Thyroid gland (tissue), 4 donors: ENCODE results near the gene FJX1. TPM values are rescaled to one million over a fixed set of nuclear protein-coding genes. Genes with fewer than 3 reads are reported as not detected.

Experiments
- DNase-seq, 2 donors: peaks; one replicate each; pipeline ENCODE4 v3.0.0-alpha.2; 2019
- H3K27ac ChIP-seq, 3 donors: fragments of 200-600 bp; sonication (generic); 1 replicate in 2 of 3; 2 replicates in 1 of 3; pipeline ENCODE4 v1.5.1; 2016 to 2019; ENCODE audit warnings: mild to moderate bottlenecking in 1 of 3, moderate library complexity in 1 of 3
- H3K27me3 ChIP-seq: fragments of 200-600 bp; sonication (generic); one replicate; pipeline ENCODE4 v1.5.1; 2019
- H3K36me3 ChIP-seq, 2 donors: fragments of 200-600 bp; sonication (generic); one replicate each; pipeline ENCODE4 v1.5.1; 2016 to 2019
- H3K4me1 ChIP-seq, 2 donors: fragments of 200-600 bp; sonication (generic); one replicate each; pipeline ENCODE4 v1.5.1; 2017 to 2019
- H3K4me3 ChIP-seq, 3 donors: fragments of 200-600 bp; sonication (generic); replicated peaks in 1 of 3; 1 replicate in 2 of 3; 2 replicates in 1 of 3; pipeline ENCODE4 v1.5.1; 2016; ENCODE audit warnings: mild to moderate bottlenecking in 1 of 3
- H3K9me3 ChIP-seq: fragments of 200-600 bp; sonication (generic); one replicate; pipeline ENCODE4 v1.5.1; 2017
- POLR2A ChIP-seq, 2 donors: fragments of 450-650 bp; IDR thresholded peaks; one replicate each; pipeline ENCODE4 v1.6.1; 2017; ENCODE audit warnings: antibody characterized with exemption in 2 of 2, mild to moderate bottlenecking in 2 of 2, moderate library complexity in 1 of 2
- WGBS, 2 donors: methylation state at CpG; one replicate each; pipeline ENCODE4 v1.1.5; 2017; 5-methylcytosine and 5-hydroxymethylcytosine counted together
- intact Hi-C: fragments of 100-400 bp; cut with DNase I; formaldehyde crosslinking; loops from one replicate; pipeline ENCODE4 v1.15.1; 2023
- total RNA-seq, 4 donors: library from RNA; depleted of rRNA; stranded (reverse); fragments of >200 nt; gene quantifications; one replicate each; pipeline ENCODE4 v1.2.3, GENCODE V29; 2016
- TF ChIP-seq, protein P1 (sequence below), 6 experiments: fragments of 200-600 bp in 3 of 6; fragments of 450-650 bp in 3 of 6; sonication (generic) in 3 of 6; IDR thresholded peaks; one replicate each; pipeline ENCODE4 v1.5.1; 2016 to 2019; ENCODE audit warnings: antibody characterized with exemption in 6 of 6, mild to moderate bottlenecking in 2 of 6, inconsistent platforms in 1 of 6, moderate library complexity in 1 of 6

Gene FJX1
- total RNA-seq, 4 donors from 2014 or later = 1.5 to 5.9 (median 2.9) TPM

DNA sequence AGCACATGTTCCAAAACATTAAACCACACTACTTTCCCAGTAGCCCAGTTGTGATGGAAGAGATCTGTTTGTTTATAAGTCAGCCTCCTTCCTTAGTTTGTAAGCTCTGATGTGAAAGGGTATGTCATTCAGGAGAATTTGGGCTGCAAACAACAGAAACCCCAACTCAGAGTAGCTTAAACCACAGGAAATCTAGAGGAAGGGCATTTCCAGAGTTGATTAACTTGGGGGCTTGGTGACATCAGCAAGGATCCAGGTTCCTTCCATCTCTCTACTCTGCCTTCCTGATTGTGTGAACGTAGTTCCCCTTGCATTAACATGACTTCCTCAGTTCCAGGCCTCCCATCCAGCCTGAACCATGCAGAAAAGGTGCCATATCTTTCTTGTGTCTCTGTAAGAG is 6.5 kb upstream of the FJX1 start:
- Histone ChIP-seq H3K27ac (no peak overlapping the region), H3K36me3 (no peaks in the 10 kb centered on the region), H3K9me3 (no peaks in the 10 kb centered on the region), H3K4me3 (no peak overlapping the region), H3K4me1 (no peaks in the 10 kb centered on the region), H3K27me3 (no peaks in the 10 kb centered on the region)
- no peak for DNase-seq
- 50 to 88% methylated on average over 1 of the region's 1 CpG for WGBS, 2 donors
- TF ChIP-seq, protein P1, sequence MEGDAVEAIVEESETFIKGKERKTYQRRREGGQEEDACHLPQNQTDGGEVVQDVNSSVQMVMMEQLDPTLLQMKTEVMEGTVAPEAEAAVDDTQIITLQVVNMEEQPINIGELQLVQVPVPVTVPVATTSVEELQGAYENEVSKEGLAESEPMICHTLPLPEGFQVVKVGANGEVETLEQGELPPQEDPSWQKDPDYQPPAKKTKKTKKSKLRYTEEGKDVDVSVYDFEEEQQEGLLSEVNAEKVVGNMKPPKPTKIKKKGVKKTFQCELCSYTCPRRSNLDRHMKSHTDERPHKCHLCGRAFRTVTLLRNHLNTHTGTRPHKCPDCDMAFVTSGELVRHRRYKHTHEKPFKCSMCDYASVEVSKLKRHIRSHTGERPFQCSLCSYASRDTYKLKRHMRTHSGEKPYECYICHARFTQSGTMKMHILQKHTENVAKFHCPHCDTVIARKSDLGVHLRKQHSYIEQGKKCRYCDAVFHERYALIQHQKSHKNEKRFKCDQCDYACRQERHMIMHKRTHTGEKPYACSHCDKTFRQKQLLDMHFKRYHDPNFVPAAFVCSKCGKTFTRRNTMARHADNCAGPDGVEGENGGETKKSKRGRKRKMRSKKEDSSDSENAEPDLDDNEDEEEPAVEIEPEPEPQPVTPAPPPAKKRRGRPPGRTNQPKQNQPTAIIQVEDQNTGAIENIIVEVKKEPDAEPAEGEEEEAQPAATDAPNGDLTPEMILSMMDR (IDR thresholded peaks at IDR 0.05) = no peak
- no peak for TF ChIP-seq POLR2A (IDR thresholded peaks at IDR 0.05)
- intact Hi-C loops = loop anchor here (10.0 kb wide), 1 partner anchor 213 kb away; no protein-coding TSS in a partner anchor

DNA sequence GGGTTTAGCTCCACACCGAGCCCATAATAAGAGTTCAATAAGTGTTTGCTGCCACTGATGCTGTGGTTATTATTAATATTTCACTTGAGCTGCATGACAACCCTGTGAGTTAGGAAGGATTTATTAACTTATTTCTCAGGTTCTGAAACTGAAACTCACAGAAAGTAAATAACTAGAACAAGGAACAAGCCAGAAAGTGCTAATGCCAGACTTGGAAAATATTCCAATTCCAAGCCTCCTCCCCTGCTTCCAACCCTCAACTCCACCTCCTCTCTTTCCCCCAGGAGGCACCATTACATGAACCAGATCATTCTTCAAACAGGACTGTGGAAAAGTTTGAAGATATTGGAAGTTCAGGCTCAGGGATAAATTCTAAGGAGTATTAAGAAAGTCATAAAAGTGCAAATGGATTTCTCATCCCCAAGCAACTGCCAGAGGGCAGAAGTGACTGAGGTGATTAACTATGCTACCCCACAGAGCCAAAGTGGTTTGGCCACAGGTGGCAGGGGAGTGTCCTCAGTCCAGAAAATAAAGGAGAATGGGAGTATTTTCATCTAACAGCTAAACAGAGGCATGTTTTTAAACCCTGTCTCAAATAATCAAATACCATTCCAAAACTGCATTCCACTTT is 3.2 kb upstream of the FJX1 start:
- Histone ChIP-seq H3K27ac (no peak overlapping the region), H3K27me3 (no peaks in the 10 kb centered on the region), H3K9me3 (no peaks in the 10 kb centered on the region), H3K4me3 (no peak overlapping the region), H3K36me3 (no peaks in the 10 kb centered on the region), H3K4me1 (peaks cover 13 to 21% of the 10 kb centered on the region in 2 donors)
- no peak for TF ChIP-seq POLR2A (IDR thresholded peaks at IDR 0.05)
- TF ChIP-seq, protein P1 (IDR thresholded peaks at IDR 0.05) = no peak
- no peak for DNase-seq
- intact Hi-C loops = loop anchor here (5.0 to 10.0 kb wide), 2 partner anchors 210 to 652 kb away; no protein-coding TSS in a partner anchor
- 61 to 90% methylated on average over 1 of the region's 1 CpG for WGBS, 2 donors

DNA sequence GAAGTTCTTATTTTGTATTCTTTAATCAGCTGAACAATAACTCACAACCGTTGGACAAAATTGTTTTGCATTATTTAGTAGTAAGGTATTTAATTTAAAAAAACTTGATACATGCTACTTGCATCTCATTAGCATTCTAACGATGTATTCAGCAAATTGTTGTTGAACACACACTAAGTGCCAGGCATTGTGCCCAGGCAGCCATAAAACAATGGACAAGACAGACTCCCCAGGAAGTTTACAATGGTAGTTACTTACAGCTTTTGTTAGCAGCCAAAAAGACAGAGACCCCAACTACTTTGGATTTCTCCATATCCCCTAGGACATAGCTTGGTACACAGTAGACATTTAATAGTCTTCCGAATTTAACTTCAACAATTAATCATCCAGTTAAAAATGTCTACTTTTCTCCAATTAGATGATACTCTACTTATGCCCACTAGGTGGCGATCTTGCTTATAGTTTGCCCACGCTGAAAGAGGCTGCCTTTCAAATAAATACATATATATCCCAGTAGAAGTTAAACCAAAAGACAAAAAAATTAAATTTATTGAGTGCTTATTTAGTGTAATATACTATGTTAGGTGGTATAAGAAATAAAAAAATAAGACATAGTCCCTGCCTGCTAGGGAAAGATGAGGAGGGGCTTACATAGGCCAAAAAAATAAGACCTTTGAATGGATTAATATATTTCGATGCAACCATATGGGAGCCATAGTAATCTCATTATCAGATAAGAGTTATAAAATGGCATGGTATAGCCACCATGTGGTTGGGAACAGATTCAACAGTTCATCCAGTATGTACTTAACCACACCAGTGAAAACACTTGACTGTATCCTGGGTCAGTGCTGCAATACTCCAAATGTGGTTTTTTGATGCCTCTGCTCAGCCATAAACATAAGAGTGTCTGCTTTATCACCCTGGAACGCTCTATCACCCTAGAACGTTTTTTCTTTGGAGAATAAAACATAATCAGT is 2.0 kb upstream of the FJX1 start:
- intact Hi-C loops = loop anchor here (5.0 to 10.0 kb wide), 2 partner anchors 209 to 651 kb away; no protein-coding TSS in a partner anchor
- no peak overlapping the region for H3K27ac ChIP-seq
- no peak for DNase-seq
- H3K4me3 ChIP-seq = no peak overlapping the region
- H3K27me3 ChIP-seq = peaks cover 8% of the 10 kb centered on the region
- H3K9me3 ChIP-seq = no peaks in the 10 kb centered on the region
- no peaks in the 10 kb centered on the region for H3K36me3 ChIP-seq
- TF ChIP-seq, protein P1 (IDR thresholded peaks at IDR 0.05) = peak; percentile 55 to 78 (median 70)
- no peak for TF ChIP-seq POLR2A (IDR thresholded peaks at IDR 0.05)
- H3K4me1 ChIP-seq = peaks cover 15 to 24% of the 10 kb centered on the region in 2 donors
- 27 to 28% methylated on average over 8 of the region's 8 CpGs for WGBS, 2 donors

DNA sequence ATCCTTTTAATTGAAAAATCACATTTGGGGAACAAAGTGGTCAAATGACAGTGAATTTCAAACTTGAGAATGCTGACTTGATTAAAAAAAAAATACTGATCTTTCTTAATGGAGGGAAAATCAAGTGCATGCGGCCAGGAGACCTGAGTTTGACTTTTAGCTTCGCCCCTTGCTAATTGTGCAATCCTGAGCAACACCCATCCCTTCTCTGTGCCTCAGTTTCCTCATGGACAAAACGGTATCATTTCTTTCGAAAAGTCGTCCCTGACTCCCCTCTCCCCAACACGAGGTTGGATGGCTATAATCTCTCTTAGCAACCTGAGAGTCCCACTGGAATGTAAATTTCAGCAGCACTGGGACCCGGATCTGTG is 959 bp upstream of the FJX1 start:
- WGBS, 2 donors = 50 to 53% methylated on average over 7 of the region's 7 CpGs
- Histone ChIP-seq H3K4me1 (peaks cover 15 to 24% of the 10 kb centered on the region in 2 donors), H3K27me3 (peaks cover 8% of the 10 kb centered on the region), H3K4me3 (no peak overlapping the region), H3K36me3 (no peaks in the 10 kb centered on the region), H3K27ac (peak overlapping the region in 1 of 3 donors; percentile 71), H3K9me3 (no peaks in the 10 kb centered on the region)
- DNase-seq = no peak
- intact Hi-C loops = loop anchor here (5.0 to 10.0 kb wide), 2 partner anchors 208 to 650 kb away; no protein-coding TSS in a partner anchor
- TF ChIP-seq POLR2A (IDR thresholded peaks at IDR 0.05) = no peak
- TF ChIP-seq, protein P1 (IDR thresholded peaks at IDR 0.05) = no peak
